NCI-H1048 (cell line): ENCODE data around the gene SARM1.

Experiments
- DNase-seq: peaks from one replicate; lab custom pipeline; 2025; lab: John Stamatoyannopoulos, UW

Gene SARM1

GRCh38 chr17:28368915-28369683 lies 2.4 kb upstream of the SARM1 start:
- no peak for DNase-seq

GRCh38 chr17:28369684-28370034 lies 1.8 kb upstream of the SARM1 start:
- no peak for DNase-seq

- DNase-seq = no peak
These were observed 1.3 kb upstream of the SARM1 start, which contains the start of gene VTN for GRCh38 chr17:28370035-28370743. Gene VTN (minus strand): TSS chr17:28370307. CDS start chr17:28370203, 104 bp downstream.

GRCh38 chr17:28370744-28371103 lies 770 bp upstream of the SARM1 start:
- DNase-seq = no peak

GRCh38 chr17:28372203-28372944 lies 880 bp downstream of the SARM1 start:
- no peak for DNase-seq

- no peak for DNase-seq
These were observed 1.4 kb downstream of the SARM1 start for GRCh38 chr17:28372945-28373274.

- no peak for DNase-seq
These were observed 8.6 kb downstream of the SARM1 start for GRCh38 chr17:28379814-28380801.

GRCh38 chr17:28381141-28381825 lies 9.8 kb downstream of the SARM1 start:
- no peak for DNase-seq

- no peak for DNase-seq
These were observed 13.0 kb downstream of the SARM1 start for GRCh38 chr17:28384281-28385036.

- DNase-seq = no peak
These were observed 13.5 kb downstream of the SARM1 start for GRCh38 chr17:28385037-28385400.

- no peak for DNase-seq
These were observed 13.9 kb downstream of the SARM1 start for GRCh38 chr17:28385406-28385805.

- DNase-seq = no peak
These were observed 14.9 kb downstream of the SARM1 start for GRCh38 chr17:28386391-28386790.

- DNase-seq = no peak
These were observed 16.6 kb downstream of the SARM1 start for GRCh38 chr17:28388106-28388505.

- no peak for DNase-seq
These were observed 18.6 kb downstream of the SARM1 start for GRCh38 chr17:28390141-28390540.

GRCh38 chr17:28390563-28390962 lies 19.1 kb downstream of the SARM1 start:
- DNase-seq = no peak

GRCh38 chr17:28390984-28391383 lies 19.5 kb downstream of the SARM1 start:
- DNase-seq = no peak

- DNase-seq = no peak
These were observed 19.9 kb downstream of the SARM1 start for GRCh38 chr17:28391401-28391800.

- no peak for DNase-seq
These were observed 21.0 kb downstream of the SARM1 start for GRCh38 chr17:28392491-28392890.

- no peak for DNase-seq
These were observed 23.0 kb downstream of the SARM1 start for GRCh38 chr17:28394337-28395116.

- DNase-seq = no peak
These were observed 23.9 kb downstream of the SARM1 start for GRCh38 chr17:28395426-28395825.
